ENCODE results near the gene APIP.

APIP gene

GRCh38 chr11:34855021-34855753 lies 61.0 kb downstream of the APIP start:
- H3K27ac ChIP-seq, result no peak overlapping the region
- H3K9me3 ChIP-seq (ENCODE audit: low read depth, low read length), result no peaks in the 10 kb centered on the region
- H3K36me3 ChIP-seq (ENCODE audit: insufficient read depth, low read length), result no peaks in the 10 kb centered on the region
- DNase-seq (ENCODE audit: low read depth, low spot score), result no peak
- H3K4me3 ChIP-seq, result no peak overlapping the region
- H3K9ac ChIP-seq (ENCODE audit: insufficient read length), result no peak overlapping the region
- TF ChIP-seq EZH2 (IDR thresholded peaks at IDR 0.05) (no peak), FOXP2 (optimal IDR thresholded peaks at IDR 0.05; ENCODE audit: control extremely low read depth, extremely low read length, insufficient read depth) (no peak), POLR2AphosphoS5 (IDR thresholded peaks at IDR 0.05; ENCODE audit: borderline replicate concordance, low read depth, low read length) (no peak)

DNA sequence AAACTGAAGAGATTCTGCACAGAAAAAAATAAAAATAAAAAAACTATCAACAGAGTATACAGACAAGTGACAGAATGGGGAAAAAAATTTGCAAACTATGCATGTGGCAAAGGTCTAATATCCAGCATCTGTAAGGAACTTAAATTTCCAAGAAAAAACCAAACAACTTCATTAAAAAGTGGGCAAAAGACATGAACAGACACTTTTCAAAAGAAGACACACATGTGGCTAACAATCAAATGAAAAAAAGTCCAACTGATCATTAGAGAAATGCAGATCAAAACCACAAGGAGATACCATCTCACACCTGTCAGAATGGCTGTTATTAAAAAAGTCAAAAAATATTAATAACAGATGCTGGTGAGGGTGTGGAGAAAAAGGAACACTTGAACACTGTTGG lies 64.3 kb downstream of the APIP start:
- Histone ChIP-seq H3K4me3 (no peak overlapping the region), H3K36me3 (ENCODE audit: insufficient read depth, low read length) (no peaks in the 10 kb centered on the region), H3K27ac (no peak overlapping the region), H3K9me3 (ENCODE audit: low read depth, low read length) (no peaks in the 10 kb centered on the region), H3K9ac (ENCODE audit: insufficient read length) (no peak overlapping the region)
- DNase-seq (ENCODE audit: low read depth, low spot score), result no peak
- TF ChIP-seq EZH2 (IDR thresholded peaks at IDR 0.05) (no peak), FOXP2 (optimal IDR thresholded peaks at IDR 0.05; ENCODE audit: control extremely low read depth, extremely low read length, insufficient read depth) (no peak), POLR2AphosphoS5 (IDR thresholded peaks at IDR 0.05; ENCODE audit: borderline replicate concordance, low read depth, low read length) (no peak)

DNA sequence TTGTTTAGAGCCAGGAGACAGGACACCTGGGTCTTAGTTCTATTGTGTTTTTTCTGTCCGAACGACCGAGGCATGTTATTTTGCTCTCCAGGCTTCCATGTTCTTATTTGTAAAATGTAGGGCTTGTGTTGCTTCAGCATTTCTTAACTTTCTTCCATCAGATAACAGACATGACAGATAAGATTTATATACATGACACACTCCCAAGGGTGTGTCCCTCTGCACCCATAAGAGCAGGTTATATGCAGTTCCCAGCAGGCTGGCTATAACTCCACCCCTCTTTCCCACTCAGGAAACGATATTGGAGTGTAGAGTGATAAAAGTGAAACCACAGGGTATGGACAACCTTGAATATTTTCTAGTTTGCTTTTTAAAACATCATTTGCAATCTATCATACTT lies 65.8 kb downstream of the APIP start:
- TF ChIP-seq POLR2AphosphoS5 (IDR thresholded peaks at IDR 0.05; ENCODE audit: borderline replicate concordance, low read depth, low read length) (no peak), EZH2 (IDR thresholded peaks at IDR 0.05) (no peak), FOXP2 (optimal IDR thresholded peaks at IDR 0.05; ENCODE audit: control extremely low read depth, extremely low read length, insufficient read depth) (no peak)
- H3K27ac ChIP-seq, result no peak overlapping the region
- no peak for DNase-seq (ENCODE audit: low read depth, low spot score)
- H3K4me3 ChIP-seq, result no peak overlapping the region
- H3K36me3 ChIP-seq (ENCODE audit: insufficient read depth, low read length), result no peaks in the 10 kb centered on the region
- H3K9me3 ChIP-seq (ENCODE audit: low read depth, low read length), result no peaks in the 10 kb centered on the region
- no peak overlapping the region for H3K9ac ChIP-seq (ENCODE audit: insufficient read length)

- Histone ChIP-seq H3K9ac (ENCODE audit: insufficient read length) (no peak overlapping the region), H3K27ac (no peak overlapping the region), H3K9me3 (ENCODE audit: low read depth, low read length) (no peaks in the 10 kb centered on the region), H3K4me3 (no peak overlapping the region), H3K36me3 (ENCODE audit: insufficient read depth, low read length) (no peaks in the 10 kb centered on the region)
- no peak for DNase-seq (ENCODE audit: low read depth, low spot score)
- TF ChIP-seq POLR2AphosphoS5 (IDR thresholded peaks at IDR 0.05; ENCODE audit: borderline replicate concordance, low read depth, low read length) (no peak), EZH2 (IDR thresholded peaks at IDR 0.05) (no peak), FOXP2 (optimal IDR thresholded peaks at IDR 0.05; ENCODE audit: control extremely low read depth, extremely low read length, insufficient read depth) (no peak)
Measured at GRCh38 chr11:34846467-34846866, 69.7 kb downstream of the APIP start.

- H3K9ac ChIP-seq (ENCODE audit: insufficient read length), result no peak overlapping the region
- no peaks in the 10 kb centered on the region for H3K36me3 ChIP-seq (ENCODE audit: insufficient read depth, low read length)
- H3K27ac ChIP-seq, result no peak overlapping the region
- TF ChIP-seq POLR2AphosphoS5 (IDR thresholded peaks at IDR 0.05; ENCODE audit: borderline replicate concordance, low read depth, low read length) (no peak), EZH2 (IDR thresholded peaks at IDR 0.05) (no peak), FOXP2 (optimal IDR thresholded peaks at IDR 0.05; ENCODE audit: control extremely low read depth, extremely low read length, insufficient read depth) (no peak)
- H3K9me3 ChIP-seq (ENCODE audit: low read depth, low read length), result no peaks in the 10 kb centered on the region
- no peak for DNase-seq (ENCODE audit: low read depth, low spot score)
- no peak overlapping the region for H3K4me3 ChIP-seq
Measured at GRCh38 chr11:34844463-34845112, 71.6 kb downstream of the APIP start.

GRCh38 chr11:34843271-34843670 lies 72.9 kb downstream of the APIP start:
- H3K36me3 ChIP-seq (ENCODE audit: insufficient read depth, low read length), result no peaks in the 10 kb centered on the region
- H3K27ac ChIP-seq, result no peak overlapping the region
- no peak overlapping the region for H3K9ac ChIP-seq (ENCODE audit: insufficient read length)
- no peak for DNase-seq (ENCODE audit: low read depth, low spot score)
- TF ChIP-seq EZH2 (IDR thresholded peaks at IDR 0.05), result no peak
- TF ChIP-seq POLR2AphosphoS5 (IDR thresholded peaks at IDR 0.05; ENCODE audit: borderline replicate concordance, low read depth, low read length), result no peak
- no peak for TF ChIP-seq FOXP2 (optimal IDR thresholded peaks at IDR 0.05; ENCODE audit: control extremely low read depth, extremely low read length, insufficient read depth)
- H3K4me3 ChIP-seq, result no peak overlapping the region
- no peaks in the 10 kb centered on the region for H3K9me3 ChIP-seq (ENCODE audit: low read depth, low read length)

- TF ChIP-seq EZH2 (IDR thresholded peaks at IDR 0.05) (no peak), POLR2AphosphoS5 (IDR thresholded peaks at IDR 0.05; ENCODE audit: borderline replicate concordance, low read depth, low read length) (no peak), FOXP2 (optimal IDR thresholded peaks at IDR 0.05; ENCODE audit: control extremely low read depth, extremely low read length, insufficient read depth) (no peak)
- H3K27ac ChIP-seq, result no peak overlapping the region
- DNase-seq (ENCODE audit: low read depth, low spot score), result no peak
Measured at GRCh38 chr11:34840736-34841386, 75.3 kb downstream of the APIP start.

GRCh38 chr11:34839969-34840368 lies 76.2 kb downstream of the APIP start:
- DNase-seq (ENCODE audit: low read depth, low spot score), result no peak
- no peak overlapping the region for H3K9ac ChIP-seq (ENCODE audit: insufficient read length)

More at GRCh38 chr11:34840736-34841386, 75.3 kb downstream of the APIP start:
- H3K9ac ChIP-seq (ENCODE audit: insufficient read length), result no peak overlapping the region
- no peaks in the 10 kb centered on the region for H3K36me3 ChIP-seq (ENCODE audit: insufficient read depth, low read length)
- no peaks in the 10 kb centered on the region for H3K9me3 ChIP-seq (ENCODE audit: low read depth, low read length)
- no peak overlapping the region for H3K4me3 ChIP-seq

More at GRCh38 chr11:34839969-34840368, 76.2 kb downstream of the APIP start:
- H3K4me3 ChIP-seq, result no peak overlapping the region
- no peak overlapping the region for H3K27ac ChIP-seq
- H3K9me3 ChIP-seq (ENCODE audit: low read depth, low read length), result no peaks in the 10 kb centered on the region
- TF ChIP-seq EZH2 (IDR thresholded peaks at IDR 0.05) (no peak), POLR2AphosphoS5 (IDR thresholded peaks at IDR 0.05; ENCODE audit: borderline replicate concordance, low read depth, low read length) (no peak), FOXP2 (optimal IDR thresholded peaks at IDR 0.05; ENCODE audit: control extremely low read depth, extremely low read length, insufficient read depth) (no peak)
- no peaks in the 10 kb centered on the region for H3K36me3 ChIP-seq (ENCODE audit: insufficient read depth, low read length)
